GM12891 (cell line): ENCODE results near the gene STRADA.

Source experiments
- DNase-seq: peaks from one replicate; pipeline ENCODE4 v3.0.0; 2011; ENCODE audit warnings: low spot score; ENCODE audit not compliant: insufficient read length
- FAIRE-seq: peaks from 2 replicates; lab custom pipeline; 2011; peaks lifted over from hg19 to GRCh38; lab: Jason Lieb, UNC
- PAX5 ChIP-seq: IDR thresholded peaks from 2 replicates; pipeline ENCODE4 v1.6.1; 2011; ENCODE audit warnings: low read length, moderate library complexity, mild to moderate bottlenecking; ENCODE audit not compliant: insufficient read depth, severe bottlenecking
- POLR2A ChIP-seq: IDR thresholded peaks from 2 replicates; pipeline ENCODE4 v1.6.1; 2011; ENCODE audit warnings: low read depth, low read length, control low read depth
- POLR2AphosphoS5 ChIP-seq: IDR thresholded peaks from 2 replicates; pipeline ENCODE4 v1.6.1; 2011; ENCODE audit warnings: low read depth, low read length, control low read depth
- POU2F2 ChIP-seq: IDR thresholded peaks from 2 replicates; pipeline ENCODE4 v1.6.1; 2011; ENCODE audit warnings: low read depth, mild to moderate bottlenecking, control low read depth, low read length, moderate library complexity
- SPI1 ChIP-seq: IDR thresholded peaks from 2 replicates; pipeline ENCODE4 v1.6.1; 2011; ENCODE audit warnings: low read depth, low read length, control low read depth
- TAF1 ChIP-seq: IDR thresholded peaks from 2 replicates; pipeline ENCODE4 v1.6.1; 2011; ENCODE audit warnings: low read depth, low read length, control low read depth

STRADA gene

GRCh38 chr17:63675231-63675606, 66.4 kb downstream of the STRADA start:
- TF ChIP-seq POLR2A, result no peak
- no peak for TF ChIP-seq POU2F2
- no peak for TF ChIP-seq SPI1
- no peak for TF ChIP-seq PAX5
- TF ChIP-seq TAF1, result no peak
- FAIRE-seq (no peak), DNase-seq (no peak)

DNA sequence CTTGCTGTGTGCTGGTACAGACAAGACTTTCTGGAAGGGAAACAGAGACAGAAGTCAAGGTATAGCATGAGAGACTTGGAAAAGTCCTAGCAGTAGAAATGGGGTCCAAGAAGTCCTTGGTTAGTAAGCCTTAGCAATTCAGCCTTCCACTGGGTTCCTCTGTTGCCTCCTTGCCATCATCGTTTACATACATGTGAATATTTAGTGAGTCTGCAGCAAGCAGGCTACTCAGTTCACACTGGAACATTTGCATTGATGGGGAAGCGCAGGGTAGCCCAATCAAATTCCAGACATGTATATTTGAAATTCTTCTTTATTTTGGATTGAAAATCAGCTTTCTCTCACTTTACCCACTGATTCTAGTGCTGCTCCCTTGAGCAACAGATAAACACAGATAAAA, 68.7 kb downstream of the STRADA start:
- TF ChIP-seq TAF1 (no peak), POLR2AphosphoS5 (no peak), POLR2A (no peak), PAX5 (no peak)
- DNase-seq (no peak), FAIRE-seq (no peak)

DNA sequence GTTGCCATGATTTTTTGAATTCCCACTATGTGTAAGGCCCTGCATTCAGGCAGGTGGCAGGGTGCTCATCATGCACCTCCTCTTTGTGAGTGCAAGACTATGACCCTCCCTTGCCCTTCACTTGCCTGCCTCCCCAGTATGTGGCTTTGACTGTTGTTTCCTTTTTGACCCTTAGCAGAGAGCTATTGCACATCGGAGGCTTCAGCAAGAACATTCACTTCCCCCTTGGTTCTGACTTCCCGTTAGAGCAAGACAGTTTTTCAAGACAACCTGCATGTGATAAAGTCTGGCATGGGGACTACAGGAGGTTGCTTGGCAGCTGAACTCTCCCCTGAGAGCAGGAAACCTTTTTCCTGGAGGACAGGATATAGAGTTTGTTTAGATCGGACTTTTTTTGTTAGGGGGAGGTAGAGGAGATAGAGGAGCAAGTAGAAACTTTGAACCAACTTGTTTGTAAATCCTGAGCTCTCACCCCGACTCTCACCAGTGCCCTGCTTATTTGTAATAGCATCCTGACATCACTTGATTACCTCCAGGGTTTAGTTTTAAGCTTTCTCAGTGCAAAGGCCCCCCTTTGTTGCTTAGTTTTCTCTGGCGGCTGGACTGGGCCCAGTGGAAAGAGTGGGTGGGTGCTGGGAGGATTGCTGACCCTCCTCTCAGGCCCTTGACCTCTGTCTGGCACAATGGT, 75.9 kb downstream of the STRADA start:
- DNase-seq (peak; percentile 32), FAIRE-seq (peak; percentile 86)
- TF ChIP-seq POU2F2, result no peak
- no peak for TF ChIP-seq TAF1
- TF ChIP-seq POLR2A, result no peak
- TF ChIP-seq PAX5, result no peak
- no peak for TF ChIP-seq POLR2AphosphoS5
- peak; percentile 82 for TF ChIP-seq SPI1

- FAIRE-seq (no peak), DNase-seq (no peak)
- TF ChIP-seq TAF1, result no peak
- TF ChIP-seq POU2F2, result no peak
- TF ChIP-seq SPI1, result no peak
- TF ChIP-seq POLR2AphosphoS5, result no peak
- no peak for TF ChIP-seq PAX5
- TF ChIP-seq POLR2A, result no peak
Observed at GRCh38 chr17:63659850-63660249, 81.7 kb downstream of the STRADA start.

GRCh38 chr17:63658366-63658765, 83.2 kb downstream of the STRADA start:
- no peak for FAIRE-seq
- no peak for TF ChIP-seq POLR2A
- no peak for TF ChIP-seq POU2F2
- no peak for DNase-seq

GRCh38 chr17:63657786-63658185, 83.8 kb downstream of the STRADA start:
- FAIRE-seq (no peak), DNase-seq (no peak)
- TF ChIP-seq POLR2A (no peak), POLR2AphosphoS5 (no peak), PAX5 (no peak)

GRCh38 chr17:63653050-63653449, 88.5 kb downstream of the STRADA start:
- no peak for DNase-seq
- FAIRE-seq, result no peak

More at GRCh38 chr17:63653050-63653449, 88.5 kb downstream of the STRADA start:
- TF ChIP-seq POU2F2 (no peak), SPI1 (no peak), POLR2A (no peak), POLR2AphosphoS5 (no peak), PAX5 (no peak), TAF1 (no peak)
